Measurements from ENCODE around the gene GK2. TPM values are rescaled to one million over a fixed set of nuclear protein-coding genes. Genes with fewer than 3 reads are reported as not detected.

The GK2 gene
- total RNA-seq, 4 donors from 2014 or later, result not detected

GRCh38 chr4:79395841-79396240 is 12.2 kb downstream of the GK2 start:
- H3K4me1 ChIP-seq, result no peaks in the 10 kb centered on the region
- no peaks in the 10 kb centered on the region for H3K9me3 ChIP-seq
- H3K4me3 ChIP-seq, result no peak overlapping the region
- no peaks in the 10 kb centered on the region for H3K27me3 ChIP-seq
- no peak overlapping the region for H3K27ac ChIP-seq
- WGBS, result 56% methylated on average over 2 of the region's 2 CpGs
- H3K36me3 ChIP-seq, result no peaks in the 10 kb centered on the region
- no peak for DNase-seq (ENCODE audit: low spot score in 2 of 2)
- TF ChIP-seq POLR2A (IDR thresholded peaks at IDR 0.05), result no peak
- TF ChIP-seq CTCF (IDR thresholded peaks at IDR 0.05), result no peak
- TF ChIP-seq POLR2AphosphoS5 (IDR thresholded peaks at IDR 0.05), result no peak
- no peak for TF ChIP-seq EP300 (IDR thresholded peaks at IDR 0.05)

GRCh38 chr4:79390890-79391289 is 17.1 kb downstream of the GK2 start:
- Histone ChIP-seq H3K4me3 (no peak overlapping the region), H3K9me3 (no peaks in the 10 kb centered on the region), H3K36me3 (no peaks in the 10 kb centered on the region), H3K27me3 (no peaks in the 10 kb centered on the region), H3K4me1 (no peaks in the 10 kb centered on the region), H3K27ac (no peak overlapping the region)
- no peak for DNase-seq (ENCODE audit: low spot score in 2 of 2)
- TF ChIP-seq EP300 (IDR thresholded peaks at IDR 0.05) (no peak), POLR2A (IDR thresholded peaks at IDR 0.05) (no peak), POLR2AphosphoS5 (IDR thresholded peaks at IDR 0.05) (no peak), CTCF (IDR thresholded peaks at IDR 0.05) (no peak)
- 86% methylated on average over 3 of the region's 3 CpGs for WGBS

GRCh38 chr4:79385641-79386040 is 22.4 kb downstream of the GK2 start:
- no peaks in the 10 kb centered on the region for H3K27me3 ChIP-seq
- H3K4me1 ChIP-seq, result no peaks in the 10 kb centered on the region
- no peak overlapping the region for H3K4me3 ChIP-seq
- no peak for DNase-seq (ENCODE audit: low spot score in 2 of 2)
- no peak overlapping the region for H3K27ac ChIP-seq
- no peaks in the 10 kb centered on the region for H3K9me3 ChIP-seq
- no peaks in the 10 kb centered on the region for H3K36me3 ChIP-seq
- 29% methylated on average over 4 of the region's 4 CpGs for WGBS
- no peak for TF ChIP-seq POLR2AphosphoS5 (IDR thresholded peaks at IDR 0.05)
- TF ChIP-seq CTCF (IDR thresholded peaks at IDR 0.05), result no peak
- TF ChIP-seq EP300 (IDR thresholded peaks at IDR 0.05), result no peak
- TF ChIP-seq POLR2A (IDR thresholded peaks at IDR 0.05), result no peak

GRCh38 chr4:79381161-79381560 is 26.9 kb downstream of the GK2 start:
- no peaks in the 10 kb centered on the region for H3K36me3 ChIP-seq
- WGBS, result 58% methylated on average over 1 of the region's 1 CpG
- DNase-seq (ENCODE audit: low spot score in 2 of 2), result no peak
- H3K9me3 ChIP-seq, result no peaks in the 10 kb centered on the region
- H3K4me1 ChIP-seq, result no peaks in the 10 kb centered on the region
- no peak overlapping the region for H3K4me3 ChIP-seq
- H3K27ac ChIP-seq, result no peak overlapping the region
- TF ChIP-seq POLR2AphosphoS5 (IDR thresholded peaks at IDR 0.05) (no peak), CTCF (IDR thresholded peaks at IDR 0.05) (no peak)
- no peaks in the 10 kb centered on the region for H3K27me3 ChIP-seq

GRCh38 chr4:79370026-79370425 is 38.0 kb downstream of the GK2 start:
- Histone ChIP-seq H3K27me3 (no peaks in the 10 kb centered on the region), H3K27ac (no peak overlapping the region), H3K4me3 (no peak overlapping the region), H3K4me1 (no peaks in the 10 kb centered on the region), H3K36me3 (no peaks in the 10 kb centered on the region), H3K9me3 (no peaks in the 10 kb centered on the region)
- no peak for DNase-seq (ENCODE audit: low spot score in 2 of 2)
- whole genome bisulfite sequencing, result 62% methylated on average over 2 of the region's 2 CpGs
- TF ChIP-seq POLR2A (IDR thresholded peaks at IDR 0.05) (no peak), POLR2AphosphoS5 (IDR thresholded peaks at IDR 0.05) (no peak), CTCF (IDR thresholded peaks at IDR 0.05) (no peak), EP300 (IDR thresholded peaks at IDR 0.05) (no peak)
